Colon (tissue), 2 donors: ENCODE results near the gene OR1J1.

Experiments used
- FAIRE-seq: peaks from 2 replicates; lab custom pipeline; 2012; peaks lifted over from hg19 to GRCh38; lab: Jason Lieb, UNC
- donor health status: control.
- donor health status: control.

The OR1J1 gene

GRCh38 chr9:122477826-122478225, at the start of gene OR1J1:
OR1J1 (minus strand) TSS chr9:122477926; CDS start chr9:122477926, 0 bp downstream.
- no peak for FAIRE-seq

- FAIRE-seq = no peak
Observed at GRCh38 chr9:122527193-122527592, 49.5 kb upstream of the OR1J1 start, which contains the start of gene OR1N1. OR1N1 (minus strand) TSS chr9:122527293; CDS start chr9:122527293, 0 bp downstream.

GRCh38 chr9:122526602-122527001, 48.9 kb upstream of the OR1J1 start:
- FAIRE-seq = no peak

- FAIRE-seq = no peak
Observed at GRCh38 chr9:122519376-122519775, 41.6 kb upstream of the OR1J1 start.

- FAIRE-seq = no peak
Observed at GRCh38 chr9:122518841-122519240, 41.1 kb upstream of the OR1J1 start, which contains the start of gene OR1J4. OR1J4 (plus strand) TSS chr9:122519141; CDS start chr9:122519141, 0 bp downstream.

GRCh38 chr9:122518226-122518625, 40.5 kb upstream of the OR1J1 start:
- no peak for FAIRE-seq

GRCh38 chr9:122510502-122510901, 32.8 kb upstream of the OR1J1 start, which contains the start of gene OR1J2:
OR1J2 (plus strand) TSS chr9:122510802; CDS start chr9:122510802, 0 bp downstream.
- FAIRE-seq = no peak

GRCh38 chr9:122506964-122507363, 29.2 kb upstream of the OR1J1 start:
- no peak for FAIRE-seq

- FAIRE-seq = no peak
Observed at GRCh38 chr9:122498883-122499288, 21.2 kb upstream of the OR1J1 start.

GRCh38 chr9:122479062-122479461, 1.3 kb upstream of the OR1J1 start:
- no peak for FAIRE-seq

- FAIRE-seq = no peak
Observed at GRCh38 chr9:122477346-122477745, 380 bp downstream of the OR1J1 start.

- FAIRE-seq = no peak
Observed at GRCh38 chr9:122475717-122476116, 2.0 kb downstream of the OR1J1 start.

GRCh38 chr9:122474561-122474960, 3.2 kb downstream of the OR1J1 start:
- no peak for FAIRE-seq

GRCh38 chr9:122468735-122469134, 9.0 kb downstream of the OR1J1 start:
- FAIRE-seq = no peak

- no peak for FAIRE-seq
Observed at GRCh38 chr9:122466456-122466855, 11.3 kb downstream of the OR1J1 start.

- no peak for FAIRE-seq
Observed at GRCh38 chr9:122464633-122465567, 12.8 kb downstream of the OR1J1 start.

GRCh38 chr9:122463828-122464632, 13.7 kb downstream of the OR1J1 start:
- FAIRE-seq = no peak

- FAIRE-seq = no peak
Observed at GRCh38 chr9:122457787-122458186, 19.9 kb downstream of the OR1J1 start.

- no peak for FAIRE-seq
Observed at GRCh38 chr9:122456123-122456522, 21.6 kb downstream of the OR1J1 start.

GRCh38 chr9:122453677-122454135, 24.0 kb downstream of the OR1J1 start:
- FAIRE-seq = no peak

GRCh38 chr9:122446819-122447484, 30.8 kb downstream of the OR1J1 start:
- FAIRE-seq = no peak

GRCh38 chr9:122445155-122445749, 32.5 kb downstream of the OR1J1 start:
- no peak for FAIRE-seq
